HCT116 (cell line): Measurements from ENCODE around the gene PCAT6. TPM values are rescaled to one million over a fixed set of nuclear protein-coding genes. Genes with fewer than 3 reads are reported as not detected.

Experiments
- ATAC-seq: fragments of 200-7000 bp; cut with Tn5 transposase; 2 replicates; pipeline ENCODE4 v1.9.1; 2020; ENCODE audit warnings: mild to moderate bottlenecking, moderate library complexity
- BruUV-seq: library from RNA; stranded (reverse); fragments of 400-500 nt; replicated peaks from 2 replicates; lab custom pipeline; 2021; lab: Mats Ljungman, UMichigan
- CTCF ChIA-PET: fragments of 300-600 bp; sonication (Branson Sonifier 250); formaldehyde crosslinking; loops from one replicate; lab custom pipeline; 2021; ENCODE audit warnings: antibody characterized with exemption; lab: Charles Lee
- POLR2A ChIA-PET: fragments of 300-600, 350-600 bp; sonication (Branson Sonifier 250); formaldehyde crosslinking; loops from one replicate; lab custom pipeline; 2021; ENCODE audit warnings: antibody characterized with exemption; lab: Charles Lee
- RAD21 ChIA-PET, 2 experiments: fragments of 300-600 bp; sonication (Branson Sonifier 250); formaldehyde crosslinking; loops; one replicate each; lab custom pipeline; 2023; ENCODE audit warnings: low total read pairs in 2 of 2; ENCODE audit not compliant: uncharacterized antibody in 2 of 2, unreplicated experiment in 2 of 2, low non-redundant PET in 1 of 2; lab: Charles Lee
- DNase-seq: peaks from one replicate; pipeline ENCODE4 v3.0.0-alpha.2; 2010; ENCODE audit warnings: low read depth, low spot score
- H2AFZ ChIP-seq: fragments of 200-600 bp; shearing (Covaris generic), sonication (generic); 2 replicates; pipeline ENCODE4 v1.6.1; 2017; ENCODE audit warnings: low read depth, mixed run types, mixed read lengths, antibody characterized with exemption, low read length; ENCODE audit not compliant: poor library complexity, severe bottlenecking
- H3K27ac ChIP-seq: 2 replicates; pipeline ENCODE4 v1.5.1; 2012; ENCODE audit warnings: low read depth, low read length
- H3K27me3 ChIP-seq: fragments of 200-600 bp; sonication (generic); 2 replicates; pipeline ENCODE4 v1.6.1; 2016; ENCODE audit warnings: mixed run types, low read length, mixed read lengths; ENCODE audit not compliant: insufficient read depth
- H3K36me3 ChIP-seq, 2 experiments: fragments of 200-500 bp in 1 of 2; fragments of 200-600 bp in 1 of 2; sonication (Bioruptor generic) in 1 of 2; sonication (generic) in 1 of 2; 2 replicates each; pipeline versions ENCODE4 v1.5.1 to v1.6.1; 2014 to 2016; ENCODE audit warnings: low read length in 2 of 2, inconsistent platforms in 1 of 2, mixed read lengths in 1 of 2, mixed run types in 1 of 2; ENCODE audit not compliant: insufficient read depth in 2 of 2, control insufficient read depth in 1 of 2
- H3K4me1 ChIP-seq, 2 experiments: fragments of 200-600 bp in 1 of 2; sonication (generic) in 1 of 2; 2 replicates each; pipeline versions ENCODE4 v1.5.1 to v1.6.1; 2012 to 2017; ENCODE audit warnings: low read length in 2 of 2, inconsistent platforms in 1 of 2, mild to moderate bottlenecking in 1 of 2, mixed read lengths in 1 of 2, mixed run types in 1 of 2, moderate library complexity in 1 of 2; ENCODE audit not compliant: insufficient read depth in 2 of 2, control insufficient read depth in 1 of 2
- H3K4me2 ChIP-seq: fragments of 200-600 bp; sonication (generic); 2 replicates; pipeline ENCODE4 v1.6.1; 2017; ENCODE audit warnings: mixed run types, low read length, mixed read lengths
- H3K4me3 ChIP-seq, 2 experiments: fragments of 200-600 bp in 1 of 2; sonication (generic) in 1 of 2; replicated peaks in 1 of 2; 2 replicates each; pipeline ENCODE4 v1.5.1; 2011 to 2016; ENCODE audit warnings: low read length in 2 of 2, control low read depth in 1 of 2, low read depth in 1 of 2, mild to moderate bottlenecking in 1 of 2, mixed read lengths in 1 of 2, mixed run types in 1 of 2
- H3K79me2 ChIP-seq: fragments of 200-600 bp; sonication (generic); 2 replicates; pipeline ENCODE4 v1.6.1; 2017; ENCODE audit warnings: mild to moderate bottlenecking, mixed run types, low read length, moderate library complexity, mixed read lengths; ENCODE audit not compliant: insufficient read depth
- H3K9ac ChIP-seq: fragments of 200-600 bp; sonication (generic); 2 replicates; pipeline ENCODE4 v1.6.1; 2016; ENCODE audit warnings: low read length, mixed read lengths
- H3K9me2 ChIP-seq: fragments of 200-600 bp; sonication (generic), shearing (Covaris generic); 2 replicates; pipeline ENCODE4 v1.6.1; 2017; ENCODE audit warnings: mixed run types, mild to moderate bottlenecking, moderate library complexity; ENCODE audit not compliant: insufficient read depth
- H3K9me3 ChIP-seq, 2 experiments: fragments of 200-500 bp in 1 of 2; fragments of 200-600 bp in 1 of 2; sonication (Bioruptor generic) in 1 of 2; sonication (generic) in 1 of 2; 2 replicates each; pipeline ENCODE4 v1.6.1; 2014 to 2017; ENCODE audit warnings: low read length in 2 of 2, mixed read lengths in 2 of 2, inconsistent platforms in 1 of 2, low read depth in 1 of 2, mild to moderate bottlenecking in 1 of 2, mixed run types in 1 of 2, moderate library complexity in 1 of 2; ENCODE audit not compliant: control insufficient read depth in 1 of 2, insufficient read depth in 1 of 2
- H4K20me1 ChIP-seq: fragments of 200-600 bp; sonication (generic), shearing (Covaris generic); 2 replicates; pipeline ENCODE4 v1.6.1; 2017; ENCODE audit warnings: mixed run types, mild to moderate bottlenecking, moderate library complexity; ENCODE audit not compliant: insufficient read depth
- CBX3 ChIP-seq: IDR thresholded peaks from 2 replicates; pipeline ENCODE4 v1.6.1; 2012; ENCODE audit warnings: low read depth
- CEBPB ChIP-seq: IDR thresholded peaks from 2 replicates; pipeline ENCODE4 v1.6.1; 2012; ENCODE audit warnings: low read depth
- CTCF ChIP-seq, 3 experiments: fragments of 200-600 bp in 1 of 3; sonication (generic) in 1 of 3; IDR thresholded peaks in 2 of 3; conservative IDR thresholded peaks in 1 of 3; 2 replicates each; pipeline ENCODE4 v1.5.1; 2012 to 2017; ENCODE audit warnings: low read depth in 2 of 3, low read length in 2 of 3, antibody characterized with exemption in 1 of 3, borderline replicate concordance in 1 of 3, control low read depth in 1 of 3, mild to moderate bottlenecking in 1 of 3, mixed read lengths in 1 of 3, mixed run types in 1 of 3, moderate library complexity in 1 of 3; ENCODE audit not compliant: insufficient read depth in 1 of 3
- EGR1 ChIP-seq: IDR thresholded peaks from 2 replicates; pipeline ENCODE4 v1.6.1; 2012; ENCODE audit warnings: low read depth
- ELF1 ChIP-seq: IDR thresholded peaks from 2 replicates; pipeline ENCODE4 v1.6.1; 2012; ENCODE audit warnings: low read depth, borderline replicate concordance
- EZH2 ChIP-seq: fragments of 200-600 bp; sonication (generic); IDR thresholded peaks from 2 replicates; pipeline ENCODE4 v1.6.1; 2017; ENCODE audit warnings: antibody characterized with exemption, mixed run types
- FOSL1 ChIP-seq: IDR thresholded peaks from 2 replicates; pipeline ENCODE4 v1.6.1; 2012; ENCODE audit warnings: low read depth
- MAX ChIP-seq: IDR thresholded peaks from 2 replicates; pipeline ENCODE4 v1.6.1; 2012
- POLR2A ChIP-seq: IDR thresholded peaks from 2 replicates; pipeline ENCODE4 v1.7.0; 2011; ENCODE audit warnings: borderline replicate concordance; ENCODE audit not compliant: insufficient read depth, insufficient read length; ENCODE audit errors: extremely low read depth
- POLR2AphosphoS5 ChIP-seq: IDR thresholded peaks from 2 replicates; pipeline ENCODE4 v1.6.1; 2011; ENCODE audit warnings: mild to moderate bottlenecking, low read depth, low read length, moderate library complexity
- RAD21 ChIP-seq: IDR thresholded peaks from 2 replicates; pipeline ENCODE4 v1.6.1; 2012; ENCODE audit warnings: low read depth, mild to moderate bottlenecking
- SIN3A ChIP-seq: IDR thresholded peaks from 2 replicates; pipeline ENCODE4 v1.6.1; 2012; ENCODE audit warnings: low read depth
- SRF ChIP-seq: IDR thresholded peaks from 2 replicates; pipeline ENCODE4 v1.6.1; 2012; ENCODE audit warnings: low read depth
- TCF7L2 ChIP-seq: IDR thresholded peaks from 2 replicates; pipeline ENCODE4 v1.7.0; 2011; ENCODE audit warnings: borderline replicate concordance, inconsistent platforms; ENCODE audit not compliant: insufficient read depth, insufficient read length; ENCODE audit errors: extremely low read depth
- YY1 ChIP-seq: IDR thresholded peaks from 2 replicates; pipeline ENCODE4 v1.6.1; 2011; ENCODE audit warnings: low read length, low read depth, moderate library complexity, mild to moderate bottlenecking; ENCODE audit not compliant: insufficient replicate concordance; ENCODE audit errors: extremely low read depth
- ZFX ChIP-seq: fragments of 450-650 bp; IDR thresholded peaks from 2 replicates; pipeline ENCODE4 v1.6.1; 2017
- ZNF274 ChIP-seq: fragments of 200-500 bp; sonication (Bioruptor generic); IDR thresholded peaks from 2 replicates; pipeline ENCODE4 v1.6.1; 2014; ENCODE audit warnings: mild to moderate bottlenecking, low read depth, low read length, inconsistent platforms
- intact Hi-C: fragments of 100-400 bp; cut with micrococcal nuclease; formaldehyde crosslinking; loops from 2 replicates; pipeline ENCODE4 v1.10.0; 2022
- total RNA-seq: library from RNA; stranded (reverse); gene quantifications from one replicate; pipeline ENCODE4 v1.2.1, GENCODE V29; 2021; ENCODE audit not compliant: unreplicated experiment

PCAT6 gene
- total RNA-seq, 1 experiment from 2014 or later = 1.9 TPM

- ATAC-seq (no peak), DNase-seq (no peak)
- POLR2A ChIA-PET = no interaction called here
- Histone ChIP-seq H3K4me3 (no peak overlapping the region), H3K79me2 (peaks cover 36% of the 10 kb centered on the region), H3K9me2 (no peaks in the 10 kb centered on the region), H3K27me3 (no peaks in the 10 kb centered on the region), H3K4me1 (peaks cover 28 to 42% of the 10 kb centered on the region in 2 experiments), H3K36me3 (no peaks in the 10 kb centered on the region), H4K20me1 (no peaks in the 10 kb centered on the region), H3K27ac (no peak overlapping the region), H2AFZ (no peak overlapping the region), H3K9ac (no peak overlapping the region), H3K9me3 (no peaks in the 10 kb centered on the region), H3K4me2 (no peak overlapping the region)
- TF ChIP-seq EZH2 = no peak
- TF ChIP-seq SIN3A = no peak
- TF ChIP-seq POLR2AphosphoS5 = no peak
- TF ChIP-seq FOSL1 = no peak
- no peak for TF ChIP-seq TCF7L2
- no peak for TF ChIP-seq ZFX
- no peak for TF ChIP-seq MAX
- no peak for TF ChIP-seq CBX3
- TF ChIP-seq SRF = no peak
- TF ChIP-seq CEBPB = no peak
- no peak for TF ChIP-seq ELF1
- no peak for TF ChIP-seq ZNF274
- CTCF ChIA-PET = no interaction called here
- intact Hi-C loops = no loop called here
- RAD21 ChIA-PET = no interaction called here
- BruUV-seq = no TSS peak
Measured at GRCh38 chr1:202801175-202801574, 9.6 kb upstream of the PCAT6 start.

- RAD21 ChIA-PET = no interaction called here
- H3K9ac ChIP-seq = no peak overlapping the region
- H3K4me3 ChIP-seq = no peak overlapping the region
- H3K36me3 ChIP-seq = no peaks in the 10 kb centered on the region
- CTCF ChIA-PET = no interaction called here
- ATAC-seq = no peak
- peaks cover 28 to 51% of the 10 kb centered on the region in 2 experiments for H3K4me1 ChIP-seq
- intact Hi-C loops = no loop called here
- no peaks in the 10 kb centered on the region for H4K20me1 ChIP-seq
- H3K27ac ChIP-seq = no peak overlapping the region
- peak overlapping the region; percentile 71; the same call in 1 of the 2 replicates for H3K4me2 ChIP-seq
- no peaks in the 10 kb centered on the region for H3K9me2 ChIP-seq
- DNase-seq = no peak
- H2AFZ ChIP-seq = no peak overlapping the region
- H3K79me2 ChIP-seq = peaks cover 40% of the 10 kb centered on the region
- no peaks in the 10 kb centered on the region for H3K9me3 ChIP-seq
- no peaks in the 10 kb centered on the region for H3K27me3 ChIP-seq
- POLR2A ChIA-PET = no interaction called here
- no TSS peak for BruUV-seq
- TF ChIP-seq CEBPB (no peak), EGR1 (no peak), POLR2A (no peak), CBX3 (no peak), RAD21 (no peak), CTCF (IDR thresholded peaks at IDR 0.05 in 2 of 3, conservative IDR thresholded peaks at IDR 0.05 in 1 of 3; ENCODE audit: borderline replicate concordance in 1 of 3, insufficient read depth in 1 of 3, low read depth in 2 of 3, low read length in 2 of 3) (no peak), SIN3A (no peak), SRF (no peak), POLR2AphosphoS5 (no peak), YY1 (no peak)
Measured at GRCh38 chr1:202802034-202802433, 8.7 kb upstream of the PCAT6 start.
